SW480 (cell line): ENCODE measurements around the gene RALB.
A peak's percentile ranks its signal among the peaks of the same experiment; 100 is the strongest.

Experiments used
- DNase-seq: peaks from one replicate; pipeline ENCODE4 v3.0.0-alpha.2; 2016; ENCODE audit warnings: low spot score

RALB gene

DNA sequence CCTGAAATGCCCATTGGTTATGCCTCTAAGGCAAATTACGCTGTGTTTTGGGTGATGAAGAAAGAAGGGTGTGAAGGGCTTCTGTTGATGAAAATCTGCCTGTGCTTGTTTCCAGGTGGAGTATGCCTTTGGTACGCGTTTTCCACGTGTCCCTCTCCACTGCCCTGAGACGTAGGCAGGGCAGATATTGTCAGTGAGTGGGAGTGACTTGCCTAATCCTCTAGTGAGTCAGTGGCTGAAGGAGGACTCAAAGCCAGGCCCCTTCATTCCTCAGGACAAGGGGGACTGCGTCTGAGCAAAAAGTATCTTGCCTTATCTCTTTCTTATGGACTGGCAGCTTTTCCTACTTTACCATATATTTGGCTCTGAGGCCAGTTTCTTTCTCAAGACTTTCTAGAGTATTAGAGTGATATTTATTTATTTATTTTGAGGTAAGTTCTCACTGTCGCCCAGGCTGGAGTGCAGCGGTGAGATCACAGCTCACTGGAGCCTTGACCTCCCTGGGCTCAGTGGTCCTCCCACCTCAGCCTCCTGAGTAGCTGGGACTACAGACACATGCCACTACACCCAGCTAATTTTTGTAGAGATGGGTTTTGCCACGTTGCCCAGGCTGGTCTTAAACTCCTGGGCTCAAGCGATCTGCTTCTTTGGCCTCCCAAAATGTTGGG, 10.2 kb downstream of the RALB start:
- no peak for DNase-seq

DNA sequence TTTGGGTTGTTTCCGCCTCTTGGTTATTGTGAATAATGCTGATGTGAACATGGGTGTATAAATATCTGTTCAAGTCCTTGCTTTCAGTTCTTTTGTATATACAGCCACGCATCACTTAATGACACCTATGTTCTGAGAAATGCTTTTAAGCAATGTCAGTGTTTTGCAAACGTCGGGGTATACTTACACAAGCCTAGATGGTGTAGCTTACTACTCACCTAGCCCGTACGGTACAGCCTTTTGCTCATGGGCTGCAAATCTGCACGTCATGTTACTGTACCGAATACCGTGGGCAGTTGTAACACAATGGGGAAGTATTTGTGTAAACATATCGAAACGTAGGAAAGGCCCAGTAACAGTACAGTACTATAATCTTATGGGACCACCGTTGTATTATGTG, 12.4 kb downstream of the RALB start:
- no peak for DNase-seq

- DNase-seq = no peak
Observed at GRCh38 chr2:120267348-120267747, 14.7 kb downstream of the RALB start.

DNA sequence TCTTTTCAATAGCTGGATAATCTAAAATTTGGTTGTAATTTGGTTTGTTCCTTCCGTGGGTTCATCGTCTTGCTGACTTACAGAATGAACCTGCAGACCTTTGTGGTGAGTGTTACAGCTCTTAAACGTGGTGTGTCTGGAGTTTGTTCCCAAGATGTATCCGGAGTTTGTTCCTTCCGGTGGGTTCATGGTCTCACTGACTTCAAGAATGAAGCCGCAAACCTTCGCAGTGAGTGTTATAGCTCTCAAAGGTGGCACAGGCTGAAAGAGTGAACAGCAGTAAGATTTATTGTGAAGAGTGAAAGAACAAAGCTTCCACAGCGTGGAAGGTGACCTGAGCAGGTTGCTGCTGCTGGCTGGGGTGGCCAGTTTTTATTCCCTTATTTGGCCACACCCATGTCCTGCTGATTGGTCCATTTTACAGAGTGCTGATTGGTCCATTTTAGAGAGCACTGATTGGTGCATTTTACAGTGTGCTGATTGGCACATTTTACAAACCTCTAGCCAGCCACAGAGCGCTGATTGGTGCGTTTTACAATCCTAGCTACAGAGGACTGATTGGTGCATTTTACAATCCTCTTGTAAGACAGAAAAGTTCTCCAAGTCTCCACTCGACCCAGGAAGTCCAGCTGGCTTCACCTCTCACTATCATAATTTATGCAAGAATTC, 16.6 kb downstream of the RALB start:
- DNase-seq = no peak

- no peak for DNase-seq
Observed at GRCh38 chr2:120269816-120270215, 17.2 kb downstream of the RALB start.

DNA sequence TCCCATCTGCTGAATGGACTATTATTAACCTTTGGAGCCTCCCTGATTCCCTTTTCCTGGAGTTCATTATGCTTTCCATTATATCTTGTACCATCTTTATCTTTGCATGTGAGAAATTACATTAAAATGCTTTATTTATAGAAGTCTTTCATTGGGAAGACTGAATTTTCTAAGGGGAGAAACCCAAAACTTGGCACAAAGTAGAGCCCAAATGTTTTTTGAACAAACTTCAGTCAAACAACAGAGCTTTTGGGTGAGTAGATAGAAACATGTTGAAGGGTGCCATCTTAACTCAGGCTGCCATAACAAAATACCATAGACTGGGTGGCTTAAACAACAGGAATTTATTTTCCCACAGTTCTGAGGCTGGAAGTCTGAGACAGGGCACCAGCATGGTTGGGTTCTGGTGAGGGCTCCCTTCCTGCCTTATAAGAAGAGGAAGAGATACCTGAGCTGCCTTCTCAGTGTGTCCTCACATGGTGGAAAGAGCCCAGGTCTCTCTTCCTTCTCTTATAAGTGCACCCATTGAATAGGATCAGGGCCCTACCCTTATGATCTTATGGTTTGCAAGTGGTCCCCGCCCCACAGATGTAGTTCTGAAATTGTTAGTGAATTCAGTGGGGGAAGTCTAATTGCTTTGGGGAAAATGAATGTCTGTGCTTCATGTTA, 19.2 kb downstream of the RALB start:
- no peak for DNase-seq

GRCh38 chr2:120272763-120273481, 20.3 kb downstream of the RALB start:
- no peak for DNase-seq

DNA sequence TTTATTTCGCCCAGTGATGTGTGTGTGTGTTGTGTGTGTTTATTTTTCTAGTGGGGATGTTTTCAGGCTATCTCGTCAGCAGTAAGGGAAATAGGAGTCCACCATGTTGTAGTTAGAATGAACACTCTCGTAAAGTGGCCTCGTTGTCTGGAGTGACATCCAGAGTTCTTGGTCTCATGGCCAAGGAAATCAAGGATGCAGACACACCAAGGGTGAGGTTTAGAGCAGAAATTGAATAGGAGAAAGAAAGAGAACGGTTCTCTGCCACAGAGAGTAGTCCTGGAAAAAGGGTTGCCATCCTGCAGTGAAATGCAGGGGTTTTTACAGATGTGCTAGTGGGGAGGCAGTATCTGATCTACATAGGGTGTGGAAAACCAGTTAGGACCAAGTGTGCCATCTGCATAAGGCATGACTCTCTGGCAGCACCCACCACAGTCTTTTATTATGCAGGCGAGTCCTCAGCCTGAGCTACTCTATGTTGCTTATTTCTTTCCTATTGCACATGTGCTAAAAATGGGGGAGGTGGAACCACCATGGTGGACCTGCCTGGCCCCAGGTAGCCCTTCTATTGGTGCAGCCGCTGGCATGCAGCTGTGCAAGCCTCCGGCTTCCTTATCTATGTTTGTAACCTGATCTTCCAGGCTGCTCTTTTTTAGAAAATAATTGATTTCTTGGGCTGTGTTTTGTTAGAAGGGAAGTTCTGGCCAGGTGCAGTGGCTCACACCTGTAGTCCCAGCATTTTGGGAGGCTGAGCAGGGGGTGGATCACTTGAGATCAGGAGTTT, 23.2 kb downstream of the RALB start:
- no peak for DNase-seq

GRCh38 chr2:120277505-120278205, 25.0 kb downstream of the RALB start:
- DNase-seq = no peak

DNA sequence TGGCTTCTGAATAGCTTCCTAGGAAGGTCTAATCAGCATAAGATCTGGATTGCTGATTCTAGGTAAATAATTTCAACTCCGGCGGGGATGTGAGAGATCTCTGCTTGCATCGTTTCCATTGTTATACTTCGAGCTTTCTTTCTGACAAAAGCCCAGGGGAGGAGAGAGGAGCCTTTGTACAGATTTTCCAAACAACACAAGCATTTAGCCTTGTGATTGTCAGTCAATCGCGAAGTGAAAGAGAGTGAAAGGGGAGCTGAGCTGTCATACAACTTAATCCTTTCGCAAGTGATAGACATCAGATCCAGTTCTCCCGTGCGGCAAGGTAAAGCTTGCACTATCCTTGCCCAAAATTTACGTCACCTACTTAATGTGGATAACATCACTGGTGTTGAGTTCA, 26.2 kb downstream of the RALB start:
- no peak for DNase-seq

GRCh38 chr2:120279708-120280107, 27.1 kb downstream of the RALB start:
- DNase-seq = no peak

DNA sequence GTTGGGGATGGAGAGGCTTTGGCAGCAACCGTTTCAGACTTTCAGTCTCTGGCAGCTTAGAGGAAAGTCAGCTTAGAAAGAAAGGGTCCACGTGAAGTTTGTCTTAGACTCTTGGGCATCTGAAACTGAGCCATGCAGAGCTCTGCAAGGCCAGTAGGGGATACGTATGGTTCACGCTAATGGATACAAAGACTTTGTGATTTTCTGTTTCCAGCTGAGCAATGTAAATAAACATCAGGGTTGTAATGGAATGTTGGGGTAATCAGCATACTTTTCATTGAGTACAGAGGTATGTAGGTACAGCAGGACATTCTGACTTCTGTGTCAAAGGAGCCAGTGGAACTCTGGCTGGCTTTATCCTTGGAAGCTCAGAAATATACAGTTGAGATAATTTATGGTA, 31.0 kb downstream of the RALB start:
- DNase-seq = peak; percentile 33

DNA sequence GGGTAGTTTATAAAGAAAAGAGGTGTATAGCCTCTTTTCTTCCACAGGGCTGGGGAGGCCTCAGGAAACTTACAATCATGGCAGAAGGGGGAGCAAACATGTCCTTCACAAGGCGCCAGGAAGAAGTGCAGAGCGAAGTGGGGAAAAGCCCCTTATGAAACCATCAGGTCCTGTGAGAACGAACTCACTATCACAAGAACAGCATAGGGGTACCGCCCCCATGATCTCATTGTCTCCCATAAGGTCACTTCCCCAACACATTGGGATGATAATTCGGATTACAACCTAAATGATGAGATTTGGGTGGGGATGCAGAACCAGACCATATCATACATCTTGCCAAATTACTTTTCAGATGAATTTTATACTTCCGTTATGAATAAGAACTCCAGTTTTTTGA, 32.4 kb downstream of the RALB start:
- no peak for DNase-seq

GRCh38 chr2:120287183-120288015, 34.7 kb downstream of the RALB start:
- DNase-seq = no peak

DNA sequence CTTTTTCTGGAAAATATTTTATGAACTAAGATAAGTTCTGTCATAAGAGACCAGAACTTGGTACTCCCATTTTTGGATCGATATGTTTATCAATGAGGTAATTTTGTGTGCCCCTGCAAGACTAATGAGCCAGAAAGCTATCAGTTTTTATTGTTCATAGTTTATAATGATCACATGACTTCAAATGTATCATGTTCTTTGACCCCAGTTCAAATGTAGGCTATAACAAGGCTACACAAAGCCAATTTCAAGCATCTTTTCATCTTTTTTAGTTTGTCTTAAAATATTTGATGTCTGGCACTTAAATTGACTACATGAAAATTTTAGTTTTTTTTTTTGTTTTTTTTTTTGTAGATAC, 35.3 kb downstream of the RALB start:
- no peak for DNase-seq

- no peak for DNase-seq
Observed at GRCh38 chr2:120289221-120289906, 36.7 kb downstream of the RALB start.

- DNase-seq = no peak
Observed at GRCh38 chr2:120290737-120291136, 38.1 kb downstream of the RALB start.

DNA sequence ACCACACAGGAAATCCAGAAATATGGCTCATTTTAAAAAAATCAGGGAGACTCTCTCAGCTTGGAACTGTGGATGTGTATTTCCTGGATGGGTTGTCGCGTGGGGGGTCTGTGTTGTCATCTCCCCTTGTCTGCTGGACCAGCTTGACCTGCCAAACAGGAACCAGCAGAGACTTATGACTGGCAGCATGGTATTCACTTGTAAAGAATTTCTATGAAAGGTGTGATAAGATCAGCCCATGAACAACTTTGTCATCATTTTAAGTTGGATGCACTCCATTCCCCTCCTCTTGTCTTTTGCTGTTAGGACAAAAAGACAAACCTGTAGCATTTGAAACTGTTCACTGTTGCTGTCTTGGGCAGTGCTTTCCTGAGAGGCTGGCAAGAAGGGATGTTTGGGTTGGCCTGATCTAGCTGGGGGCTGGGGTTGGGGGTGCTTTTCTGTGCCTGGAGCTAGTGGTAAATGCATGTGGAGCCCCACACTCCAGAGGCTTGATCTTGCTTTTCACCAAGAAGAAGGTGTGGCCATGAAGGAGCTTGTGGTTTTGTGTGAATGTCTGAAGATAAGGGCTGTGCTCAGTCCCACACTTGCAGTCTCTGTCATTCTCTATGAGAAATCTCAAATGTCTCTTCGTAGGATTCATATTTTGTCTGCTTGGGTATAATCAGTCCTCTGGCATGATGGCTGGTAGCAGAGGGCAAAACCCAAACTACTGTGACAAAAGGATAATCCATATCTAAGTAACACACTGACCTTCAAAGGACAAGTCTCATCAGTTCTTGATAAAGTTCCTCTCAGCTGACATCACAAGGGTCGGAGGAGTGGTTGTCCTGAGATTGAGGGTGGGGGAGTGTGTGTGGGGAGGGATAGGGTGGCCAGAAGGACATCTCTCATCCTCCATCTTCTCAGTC, 39.0 kb downstream of the RALB start:
- no peak for DNase-seq
